Measurements from ENCODE around the gene ZFYVE21.
A peak's percentile ranks its signal among the peaks of the same experiment; 100 is the strongest.
"Not testable (repeated sequence)": the region's sequence is repeated elsewhere in the genome, so short reads cannot be mapped to it uniquely, and the experiment has no call there.

Gene ZFYVE21

DNA sequence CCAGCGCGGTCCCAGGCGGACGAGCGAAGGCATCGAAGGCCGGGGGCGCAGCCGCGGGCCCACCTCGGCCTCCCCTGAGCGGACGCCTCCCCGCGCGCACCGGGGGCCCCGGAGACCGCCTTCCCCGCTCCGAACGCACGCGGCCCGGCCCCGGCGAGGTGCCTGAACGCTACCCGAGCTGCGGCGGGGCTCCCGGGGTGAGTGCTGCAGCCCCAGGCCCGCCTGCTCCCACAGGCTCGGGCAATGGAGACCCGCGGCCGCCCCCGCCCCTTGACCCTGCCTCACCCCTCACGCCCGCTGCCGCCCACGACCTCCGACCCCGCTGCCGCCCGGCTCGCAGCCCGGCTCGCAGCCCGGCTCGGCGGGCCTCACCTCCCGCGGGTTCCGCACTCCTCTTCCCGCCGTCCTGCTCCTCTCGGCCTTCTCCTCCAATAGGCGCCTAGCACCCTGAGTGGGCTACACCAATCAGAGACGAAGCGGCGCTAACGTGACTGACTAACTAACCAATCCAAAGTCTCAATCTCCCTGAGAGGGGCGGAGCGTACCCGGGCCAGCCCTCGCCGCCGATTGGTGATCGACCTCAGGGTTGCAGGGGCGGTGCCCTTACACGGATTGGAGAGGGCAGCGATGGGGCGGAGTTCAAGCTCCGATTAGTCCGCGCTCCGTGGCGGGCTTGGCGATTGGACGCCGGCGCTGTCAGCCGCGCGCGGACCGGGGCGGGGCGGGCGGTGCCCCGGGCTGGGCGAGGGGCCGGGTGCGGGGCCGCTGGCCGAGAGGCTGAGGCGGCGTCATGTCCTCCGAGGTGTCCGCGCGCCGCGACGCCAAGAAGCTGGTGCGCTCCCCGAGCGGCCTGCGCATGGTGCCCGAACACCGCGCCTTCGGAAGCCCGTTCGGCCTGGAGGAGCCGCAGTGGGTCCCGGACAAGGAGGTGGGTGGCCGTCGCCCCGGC is at the start of gene ZFYVE21, which contains the start of gene XRCC3:
TSS of gene ZFYVE21 (plus strand) at position 759 of the 949 bp plus-strand sequence. CDS start at position 791, 32 bp downstream.
TSS of gene XRCC3 (minus strand) at position 400 of the 949 bp plus-strand sequence. CDS start 4,364 bp downstream, outside the sequence.
- peak; percentile 99 for DNase-seq

DNA sequence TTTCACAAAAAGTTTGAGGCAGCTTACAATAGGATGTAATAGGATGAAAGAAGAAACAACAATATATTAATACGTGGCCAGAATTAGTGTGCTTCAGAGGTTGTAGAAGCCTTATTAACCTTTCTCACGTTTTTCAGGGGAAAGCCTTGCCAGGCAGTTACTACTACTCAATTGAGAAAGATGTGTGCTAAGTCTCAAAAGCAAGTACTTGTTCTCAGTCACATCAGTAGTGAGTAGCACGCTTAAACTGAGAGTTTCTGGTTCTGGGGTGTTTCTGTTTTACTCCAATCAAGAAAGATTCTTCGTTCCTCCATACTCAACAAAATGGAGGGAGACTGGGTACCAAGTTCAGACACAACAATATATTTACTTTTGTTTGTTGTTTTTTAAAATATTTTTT is 47.9 kb upstream of the ZFYVE21 start:
- DNase-seq, result no peak

DNA sequence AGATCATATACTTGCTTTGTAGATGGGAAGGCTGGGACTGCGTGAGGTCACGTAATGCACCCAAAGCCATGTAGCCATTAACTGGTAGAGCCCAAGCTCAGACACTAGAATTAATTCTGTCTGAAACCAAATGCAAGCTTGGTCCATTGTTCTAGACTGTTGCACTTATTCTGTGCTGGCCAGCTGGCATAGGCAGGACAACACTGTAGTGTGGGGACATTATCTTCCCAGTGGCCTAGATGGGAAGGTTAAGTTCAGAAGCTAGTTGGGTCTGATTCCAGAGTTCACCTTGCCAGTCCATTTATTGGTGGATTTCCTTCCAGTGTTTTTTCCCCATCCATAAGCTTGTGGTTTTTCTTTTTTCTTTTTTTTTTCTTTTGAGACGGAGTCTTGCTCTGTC is 47.5 kb upstream of the ZFYVE21 start:
- DNase-seq, result no peak

DNA sequence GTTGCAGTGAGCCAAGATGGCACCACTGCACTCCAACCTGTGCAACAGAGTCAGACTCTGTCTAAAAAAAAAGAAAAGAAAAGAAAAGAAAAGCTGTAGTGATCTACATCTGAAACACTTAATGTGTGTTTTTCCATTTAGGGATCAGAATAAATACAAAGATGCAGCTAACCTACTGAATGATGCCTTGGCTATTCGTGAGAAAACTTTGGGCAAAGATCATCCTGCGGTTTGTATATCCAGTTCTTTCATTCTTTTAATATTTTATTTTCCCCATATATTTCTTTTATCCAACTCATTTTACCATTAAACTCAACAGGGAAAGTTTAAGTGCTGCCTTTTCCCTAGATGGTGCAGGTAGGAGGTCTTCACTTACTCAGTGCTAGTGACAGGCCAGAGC is 46.2 kb upstream of the ZFYVE21 start:
- DNase-seq, result no peak

DNA sequence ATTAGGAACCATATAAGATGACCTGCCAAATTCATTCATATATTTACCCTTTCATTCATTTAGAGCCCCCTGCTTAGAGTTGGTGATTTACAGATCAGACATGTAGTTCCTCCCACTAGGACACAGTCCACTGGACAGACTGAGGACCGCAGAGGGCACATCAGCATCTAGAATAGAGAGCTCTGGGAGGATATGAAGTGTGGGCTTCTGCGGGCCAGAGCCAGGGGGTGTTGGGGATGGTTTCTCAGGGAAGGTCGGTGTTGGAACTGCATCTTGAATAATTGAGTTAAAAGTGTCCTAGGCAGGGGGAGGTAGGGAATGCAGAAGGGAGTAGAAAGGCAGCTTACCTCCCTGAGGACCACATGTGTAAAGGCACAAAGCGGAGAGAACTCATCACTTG is 43.7 kb upstream of the ZFYVE21 start:
- DNase-seq, result no peak

DNA sequence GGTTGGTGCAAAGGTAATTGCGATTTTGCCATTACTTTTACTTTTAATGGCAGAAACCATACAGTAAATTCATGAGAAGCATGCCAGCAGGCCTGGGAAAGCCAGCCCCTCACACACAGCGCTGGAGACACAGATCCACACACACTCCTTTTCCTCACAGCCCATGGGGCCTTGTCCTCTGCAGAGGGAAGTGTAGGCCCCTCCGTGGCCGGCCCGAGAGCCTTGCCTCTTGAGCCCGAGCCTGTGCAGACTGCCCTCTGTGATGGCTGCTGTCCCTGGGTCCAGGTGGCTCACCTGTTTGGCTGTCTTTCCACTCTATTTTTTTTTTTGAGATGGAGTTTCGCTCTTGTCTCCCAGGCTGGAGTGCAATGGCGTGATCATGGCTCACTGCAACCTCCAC is 39.7 kb upstream of the ZFYVE21 start:
- no peak for DNase-seq

DNA sequence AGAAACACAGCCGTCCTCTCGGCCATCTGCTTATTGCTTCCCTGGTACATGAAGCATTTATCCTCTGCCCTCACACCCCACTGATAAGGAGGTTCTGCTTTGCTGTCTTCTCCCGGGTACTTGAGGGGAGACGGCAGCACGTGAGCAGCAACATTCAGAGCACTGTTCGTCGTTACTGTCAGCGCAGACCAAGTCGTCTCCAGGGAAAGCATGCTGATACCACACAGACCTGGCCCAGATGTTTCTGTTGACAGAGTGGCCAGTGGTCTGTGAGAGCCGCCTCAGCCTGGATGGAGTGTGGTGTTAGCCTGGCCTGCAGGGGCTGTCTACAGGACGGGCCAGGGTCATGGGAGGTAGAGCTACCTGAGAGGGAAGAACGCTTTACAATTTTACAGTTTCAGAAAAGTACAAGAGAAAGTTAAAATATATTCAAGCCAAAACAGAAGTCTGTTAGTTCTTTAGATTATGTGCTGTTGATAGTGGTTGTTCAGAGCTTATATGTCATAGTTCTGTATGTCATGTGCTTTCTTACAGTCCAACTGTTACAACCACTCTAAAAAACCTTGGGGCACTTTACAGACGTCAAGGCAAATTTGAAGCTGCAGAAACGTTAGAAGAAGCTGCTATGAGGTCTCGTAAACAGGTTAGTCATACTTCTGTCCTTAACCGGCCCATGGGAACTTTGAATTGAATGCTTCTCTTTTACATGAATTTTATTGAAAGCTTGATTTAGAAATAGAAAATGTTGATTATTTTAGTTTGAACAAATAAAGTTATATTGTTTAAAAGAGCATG is 38.5 kb upstream of the ZFYVE21 start:
- no peak for DNase-seq

DNA sequence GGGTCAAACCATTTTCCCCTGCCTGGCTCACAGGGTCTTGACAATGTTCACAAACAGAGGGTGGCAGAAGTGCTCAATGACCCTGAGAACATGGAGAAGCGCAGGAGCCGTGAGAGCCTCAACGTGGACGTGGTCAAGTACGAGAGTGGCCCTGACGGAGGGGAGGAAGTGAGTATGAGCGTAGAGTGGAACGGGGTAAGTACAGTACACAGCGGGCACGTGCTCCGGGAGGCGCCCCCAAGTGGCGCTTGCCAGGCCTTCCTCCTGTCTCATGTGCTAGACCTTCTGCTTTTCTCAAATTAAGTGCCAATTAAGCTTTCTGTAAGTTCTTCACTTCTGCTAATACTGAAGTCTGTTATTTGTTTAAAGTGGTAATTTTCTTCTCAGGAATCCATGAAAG is 36.3 kb upstream of the ZFYVE21 start:
- DNase-seq, result peak; percentile 81

DNA sequence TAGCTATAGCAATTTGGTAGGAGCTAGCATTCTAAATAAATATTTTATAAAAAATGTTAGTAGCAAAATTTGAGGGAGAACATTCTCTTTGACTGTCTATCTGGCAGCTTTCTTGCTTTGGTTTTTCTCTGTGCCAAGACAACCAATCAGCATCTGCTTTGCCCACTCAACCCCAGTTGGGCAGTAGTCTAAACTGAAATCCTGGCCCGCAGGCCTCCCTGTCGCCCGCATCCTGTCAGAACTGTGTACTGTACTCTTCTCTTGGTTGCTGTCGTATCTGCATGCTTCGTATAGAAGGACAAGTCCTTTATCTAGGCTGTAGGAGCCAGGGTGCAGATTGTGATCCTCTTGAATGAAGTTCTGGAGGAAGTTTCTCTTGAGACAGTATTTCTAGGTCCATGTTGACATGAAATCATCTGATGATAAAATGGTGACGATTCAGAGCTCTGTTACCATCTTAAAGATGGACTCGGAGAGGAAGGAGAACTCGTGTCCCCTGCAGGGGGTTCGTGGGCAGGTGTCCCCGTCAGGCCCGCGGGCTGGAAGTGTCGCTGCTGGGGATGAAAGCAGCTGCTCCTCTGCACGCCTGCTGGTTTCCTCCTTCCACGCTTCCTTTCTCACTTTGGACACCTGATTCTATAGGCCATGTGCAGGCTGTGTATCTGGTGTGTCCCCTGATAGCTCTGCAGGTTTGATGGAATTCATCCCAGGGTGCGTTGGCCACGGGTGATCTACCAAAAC is 34.9 kb upstream of the ZFYVE21 start:
- DNase-seq, result no peak

DNA sequence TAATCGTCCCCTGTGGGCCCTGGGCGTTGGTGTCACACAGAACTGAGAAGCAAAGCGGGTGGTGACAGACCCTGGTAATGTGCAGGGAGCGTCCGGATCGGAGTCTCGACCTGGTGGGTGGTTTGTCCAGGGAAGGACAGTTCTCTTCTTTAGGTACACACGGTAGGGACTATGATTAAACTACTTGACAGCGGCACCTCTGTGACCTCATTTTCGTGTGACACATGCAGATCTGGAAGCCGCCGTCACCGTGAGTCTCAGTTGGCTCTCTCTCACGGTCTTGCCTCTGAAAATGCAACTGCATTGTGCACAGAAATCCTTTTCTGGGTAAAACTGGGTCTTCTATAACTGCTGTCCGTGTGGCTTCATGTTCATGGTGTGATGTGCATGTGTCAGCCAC is 32.5 kb upstream of the ZFYVE21 start:
- no peak for DNase-seq

DNA sequence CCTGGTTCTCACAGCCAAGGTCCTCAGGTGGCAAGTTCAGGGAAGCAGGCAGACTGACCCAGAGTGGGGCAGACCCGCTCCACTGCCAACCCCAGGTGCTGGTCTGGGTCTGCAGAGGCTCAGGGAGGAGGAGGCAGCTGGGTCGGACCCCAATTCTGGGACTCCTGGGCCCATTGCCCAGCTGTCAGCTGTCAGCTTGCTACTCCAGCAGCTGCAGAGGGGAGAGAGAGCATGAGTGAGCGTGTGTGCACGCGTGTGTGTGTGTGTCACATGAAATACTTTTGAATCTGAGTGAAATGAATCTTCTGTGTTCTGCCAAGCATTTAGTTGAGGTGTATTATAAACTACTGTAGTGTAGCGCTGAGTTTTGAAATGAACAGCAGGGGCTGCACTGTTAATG is 31.1 kb upstream of the ZFYVE21 start:
- DNase-seq, result no peak

DNA sequence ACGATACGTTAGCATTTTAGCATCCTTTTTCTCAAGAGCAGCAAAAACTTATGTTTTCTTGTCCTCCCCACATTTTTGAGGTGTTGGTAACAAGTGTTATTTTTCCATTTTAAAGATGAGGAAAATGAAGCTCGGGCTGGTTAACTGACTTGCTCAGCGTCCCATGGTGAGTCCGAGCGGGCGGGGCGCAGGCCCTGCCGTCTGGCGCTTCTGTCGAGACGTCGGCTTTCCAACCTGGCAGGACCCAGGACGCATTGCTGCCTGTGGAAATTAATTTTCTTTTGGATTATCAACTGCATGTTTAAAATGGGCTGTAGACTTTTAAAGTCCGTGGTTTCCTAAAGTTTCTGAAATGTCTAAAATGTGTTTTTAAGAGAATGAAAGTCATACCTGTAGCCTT is 30.7 kb upstream of the ZFYVE21 start:
- DNase-seq, result no peak

DNA sequence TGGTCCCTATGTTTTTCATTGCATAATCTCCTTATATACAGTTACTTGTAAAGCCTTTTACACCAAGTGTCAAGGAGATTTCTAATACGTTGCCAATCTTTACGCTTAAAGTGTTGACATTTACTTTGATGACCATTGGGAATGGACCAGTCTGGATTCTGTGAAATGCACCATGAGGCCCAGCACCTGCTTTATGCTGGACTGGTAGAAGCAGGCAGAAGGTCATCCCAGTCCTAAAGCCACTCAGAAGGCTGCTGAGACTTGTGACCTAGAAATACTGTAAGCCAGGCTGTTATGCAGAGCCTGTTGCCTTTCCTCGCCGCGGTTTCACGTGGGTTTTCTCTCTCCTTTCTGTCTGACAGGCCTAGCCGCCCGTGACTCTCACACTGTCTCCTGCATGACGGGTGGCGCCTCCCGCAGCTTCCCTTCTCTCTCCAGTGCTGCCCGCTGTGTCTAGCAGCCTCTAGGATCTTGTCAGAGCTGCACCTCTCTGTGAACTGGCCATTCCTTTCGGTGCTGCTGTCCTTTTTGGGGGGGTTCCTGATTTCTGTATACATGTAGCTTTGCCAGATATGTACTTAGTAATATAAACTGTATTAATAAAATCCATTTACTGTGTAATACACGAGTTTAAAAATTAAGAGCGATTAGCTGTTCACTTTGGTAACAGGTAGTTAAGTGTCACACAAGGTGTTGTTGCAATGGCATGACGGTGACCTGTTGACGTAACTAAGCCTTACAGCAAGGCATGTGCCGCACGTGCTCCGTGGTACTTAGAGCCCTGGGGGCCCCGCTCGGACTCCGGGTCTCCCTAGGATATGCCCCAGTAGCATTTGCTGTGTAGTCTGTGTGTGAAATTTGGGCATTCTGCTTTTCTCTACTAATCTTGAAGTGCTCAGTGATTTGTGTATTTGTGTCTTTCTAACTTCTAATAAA is 30.1 kb upstream of the ZFYVE21 start:
- DNase-seq, result no peak

DNA sequence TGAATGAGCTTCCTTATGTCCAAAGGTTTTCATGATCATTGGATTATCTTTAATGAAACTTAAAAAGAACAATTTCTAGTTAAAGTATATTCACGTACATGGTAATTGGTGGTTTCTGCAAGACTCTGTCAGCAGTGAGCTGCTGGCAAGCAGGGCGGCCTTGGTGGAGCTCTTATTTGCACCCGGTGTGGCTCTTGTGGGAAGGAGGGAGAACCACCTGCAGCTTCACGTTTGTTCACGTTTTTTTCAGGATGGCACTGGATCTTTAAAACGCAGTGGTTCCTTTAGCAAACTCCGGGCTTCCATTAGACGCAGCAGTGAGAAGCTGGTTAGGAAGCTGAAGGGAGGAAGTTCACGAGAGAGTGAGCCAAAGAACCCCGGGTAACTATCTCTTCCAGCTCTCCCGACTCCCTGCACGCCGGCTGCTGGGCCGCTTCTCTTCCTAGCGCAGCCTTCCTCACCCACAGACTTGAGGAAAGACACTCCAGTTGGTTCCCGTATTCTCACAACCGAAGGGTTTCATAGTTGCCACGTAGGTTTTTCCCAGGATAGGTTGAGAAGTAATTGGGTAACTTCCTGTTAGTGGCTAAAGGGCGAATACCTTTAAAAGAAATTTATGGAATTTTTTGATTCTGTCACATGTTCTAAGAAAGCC is 28.7 kb upstream of the ZFYVE21 start:
- no peak for DNase-seq

DNA sequence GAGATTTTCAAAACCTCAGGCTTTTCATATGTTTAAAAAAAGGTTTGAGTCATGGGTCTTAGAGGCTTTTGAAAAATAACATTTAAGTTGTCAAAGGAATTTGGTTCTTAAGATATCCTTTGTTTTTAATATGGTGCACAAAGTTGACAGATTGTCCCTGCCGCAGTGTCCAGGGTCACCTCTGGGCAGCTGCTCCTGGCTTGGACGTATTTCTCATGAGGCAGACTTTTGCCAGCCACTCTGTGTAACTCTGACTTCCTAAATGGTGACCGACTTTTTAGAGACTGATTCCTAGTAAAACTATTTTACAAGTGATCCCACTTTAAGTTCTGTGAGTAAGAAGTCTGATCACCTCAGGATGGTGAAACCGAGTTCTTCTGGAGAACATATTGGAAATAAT is 27.9 kb upstream of the ZFYVE21 start:
- DNase-seq, result no peak

DNA sequence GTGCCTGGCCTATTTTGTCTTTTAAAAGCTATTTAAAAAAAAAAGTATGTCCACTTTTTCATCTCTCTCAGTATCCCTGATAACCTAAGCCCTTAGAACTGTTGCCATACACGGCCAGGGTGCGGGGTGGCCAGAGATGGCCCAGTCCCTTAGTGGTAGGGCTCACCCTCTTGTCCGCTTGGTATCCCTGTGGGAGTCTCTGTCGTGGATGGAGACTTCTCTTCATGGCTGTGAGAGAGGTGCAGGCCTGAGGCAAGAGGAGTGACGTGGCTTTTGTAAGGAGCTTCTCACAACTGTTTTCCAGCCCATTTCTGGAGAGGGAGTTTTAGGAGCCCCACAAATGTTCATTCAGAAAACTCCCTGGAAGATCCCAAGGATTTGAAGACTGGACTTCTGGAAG is 27.2 kb upstream of the ZFYVE21 start:
- no peak for DNase-seq

DNA sequence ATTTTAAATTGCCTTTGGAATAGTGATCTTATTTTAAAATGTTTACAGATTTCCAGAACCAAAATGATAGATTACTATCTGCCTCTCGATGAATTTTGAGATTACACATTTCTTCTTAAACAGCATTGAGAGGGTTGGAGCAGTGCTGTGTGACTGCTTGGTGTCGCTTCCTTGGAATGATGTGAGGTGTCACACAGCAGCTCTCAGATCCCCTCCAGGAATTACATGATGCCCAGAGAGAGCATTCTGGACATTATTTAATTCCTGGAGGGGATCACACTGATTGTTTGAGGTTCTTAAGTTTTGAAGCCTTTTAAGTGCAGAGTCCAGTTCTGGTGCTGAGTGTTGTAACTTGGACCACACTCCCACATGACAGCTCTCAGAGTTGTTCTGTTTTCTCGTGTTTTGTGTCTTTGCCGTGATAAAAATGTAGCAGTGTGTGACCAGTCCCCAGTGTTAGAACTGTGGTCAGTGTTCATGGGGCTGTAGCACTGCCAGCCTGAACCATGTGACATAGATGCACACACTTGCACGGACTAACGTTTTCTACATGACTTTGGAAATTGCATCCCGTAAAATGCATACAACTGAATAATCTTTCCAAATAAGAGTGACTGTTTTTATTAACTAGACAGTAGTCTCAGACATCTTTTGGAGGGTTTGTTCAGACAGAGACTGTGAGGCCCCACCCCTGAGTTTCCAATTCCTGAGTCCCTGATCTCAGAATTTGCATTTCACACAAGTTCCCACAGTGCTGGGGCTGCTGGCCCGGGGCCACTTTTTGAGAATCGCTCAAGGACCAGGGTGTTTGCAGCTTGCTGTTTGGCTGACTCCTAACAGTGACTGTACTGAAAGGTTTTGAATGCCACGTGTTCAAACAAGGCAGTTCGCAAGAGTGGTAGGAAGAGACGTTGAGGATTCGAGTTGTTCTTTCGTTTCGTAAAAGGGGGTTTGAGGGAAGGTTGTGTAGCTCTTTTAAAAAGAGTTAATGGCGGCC is 26.4 kb upstream of the ZFYVE21 start:
- DNase-seq, result no peak

DNA sequence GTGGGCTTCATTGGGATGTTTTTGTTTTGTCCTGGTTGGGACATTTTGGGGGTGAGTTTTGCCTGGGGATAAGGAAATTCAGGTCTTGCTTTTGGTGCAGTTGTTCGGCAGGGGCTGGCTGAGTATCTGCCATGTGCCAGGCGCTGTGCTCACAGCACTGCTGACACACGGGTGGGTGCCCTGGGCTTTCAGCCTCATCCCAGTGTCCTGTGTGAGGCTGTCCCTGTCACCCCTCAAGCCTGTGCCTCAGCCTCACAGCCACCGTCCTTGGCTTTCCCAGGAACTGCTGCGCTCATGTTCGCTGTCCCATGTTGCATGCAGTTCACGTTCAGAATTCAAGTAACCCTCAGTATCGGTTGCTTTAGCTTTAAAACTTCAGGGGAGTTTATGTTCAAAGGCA is 25.3 kb upstream of the ZFYVE21 start:
- no peak for DNase-seq

DNA sequence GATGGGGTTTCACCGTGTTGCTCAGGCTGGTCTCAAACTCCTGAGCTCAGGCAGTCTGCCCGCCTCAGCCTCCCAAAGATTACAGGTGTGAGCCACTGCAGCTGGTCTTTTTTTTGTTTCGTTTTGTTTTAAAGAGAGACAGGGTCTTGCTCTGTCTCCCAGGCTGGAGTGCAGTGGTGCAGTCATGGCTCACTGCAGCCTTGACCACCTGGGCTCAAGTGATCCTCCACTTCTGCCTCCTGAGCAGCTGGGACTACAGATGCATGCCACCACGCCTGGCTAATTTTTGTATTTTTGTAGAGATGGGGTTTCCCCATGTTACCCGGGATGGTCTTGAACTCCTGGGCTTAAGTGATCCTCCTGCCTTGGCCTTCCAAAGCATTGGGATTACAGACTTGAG is 24.0 kb upstream of the ZFYVE21 start:
- not testable (repeated sequence) for DNase-seq

DNA sequence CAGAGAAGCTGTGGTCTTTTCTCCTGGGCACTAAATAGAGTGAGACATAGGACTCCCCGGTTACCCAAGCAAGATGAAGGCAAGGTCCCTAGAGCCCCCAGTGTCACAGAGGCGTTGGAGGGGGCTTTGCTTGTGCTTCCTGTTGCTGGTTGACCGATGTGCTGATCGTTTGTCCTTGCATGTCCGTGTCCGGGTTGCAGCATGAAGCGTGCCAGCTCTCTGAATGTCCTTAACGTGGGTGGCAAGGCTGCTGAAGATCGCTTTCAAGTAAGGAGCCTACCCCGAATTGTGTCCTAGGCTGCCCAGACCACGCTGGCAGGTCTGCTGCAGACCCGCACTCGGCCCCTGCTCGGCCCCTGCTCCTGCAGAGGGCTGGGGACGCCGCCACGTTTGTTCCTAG is 23.5 kb upstream of the ZFYVE21 start:
- DNase-seq, result no peak
